Subcutaneous preadipocyte (primary cell): ENCODE data around the gene TPM2. TPM values are rescaled to one million over a fixed set of nuclear protein-coding genes. Genes with fewer than 3 reads are reported as not detected.
A peak's percentile ranks its signal among the peaks of the same experiment; 100 is the strongest.

Source experiments
- small RNA-seq: library from RNA; depleted of rRNA; stranded (forward); fragments of <200 nt; gene quantifications from one replicate; pipeline ENCODE3, GENCODE V24; 2012
- total RNA-seq: library from RNA; depleted of rRNA; stranded (reverse); fragments of >200 nt; gene quantifications from 2 replicates; pipeline ENCODE4 v1.2.3, GENCODE V29; 2012

Gene TPM2
- 338 and 431 TPM in 2 replicates for total RNA-seq

GRCh38 chr9:35689542-35690293 is at the start of gene TPM2:
TSS of gene TPM2 (minus strand) at chr9:35689925. CDS start at chr9:35689817, 108 bp downstream.

DNA sequence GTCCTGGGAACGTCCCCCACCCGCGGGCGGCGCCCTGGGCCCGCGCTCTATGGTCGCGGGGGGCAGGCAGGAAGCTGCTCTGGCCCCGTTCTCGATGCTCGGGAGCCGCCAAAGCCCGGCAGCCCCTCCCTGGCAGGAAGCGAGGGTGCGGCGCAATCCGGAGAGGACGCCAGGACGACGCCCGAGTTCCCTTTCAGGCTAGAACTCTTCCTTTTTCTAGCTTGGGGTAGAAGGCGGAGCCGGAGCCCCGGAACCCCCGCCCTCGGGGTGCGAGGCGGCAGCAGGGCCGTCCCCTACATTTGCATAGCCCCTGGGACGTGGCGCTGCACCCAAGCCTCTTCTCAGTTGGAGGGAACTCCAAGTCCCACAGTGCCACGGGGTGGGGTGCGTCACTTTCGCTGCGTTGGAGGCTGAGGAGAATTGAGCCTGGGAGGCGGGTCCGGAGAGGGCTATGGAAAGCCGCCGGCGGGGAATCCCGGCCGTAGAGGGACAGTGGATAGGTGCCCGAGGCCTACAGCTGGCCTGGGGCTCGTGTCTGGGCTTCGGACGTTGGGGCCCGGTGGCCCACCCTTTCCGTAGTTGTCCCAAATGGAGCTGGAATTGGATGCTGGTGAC is 42.6 kb upstream of the TPM2 start, which contains the start of the genes CREB3 and TLN1:
CREB3 (plus strand) TSS at position 482 of the 615 bp plus-strand sequence; CDS start at position 589, 107 bp downstream.
TLN1 (minus strand) TSS at position 11 of the 615 bp plus-strand sequence. CDS start 6,501 bp downstream, outside the sequence.

GRCh38 chr9:35673132-35674024 is 16.3 kb downstream of the TPM2 start, which contains the start of gene CA9:
TSS of gene CA9 (plus strand) at chr9:35673928. CDS start at chr9:35673960, 32 bp downstream.

GRCh38 chr9:35664531-35665470 is 24.9 kb downstream of the TPM2 start, which contains the start of gene ARHGEF39:
TSS of gene ARHGEF39 (minus strand) at chr9:35665195. CDS start at chr9:35665169, 26 bp downstream.

DNA sequence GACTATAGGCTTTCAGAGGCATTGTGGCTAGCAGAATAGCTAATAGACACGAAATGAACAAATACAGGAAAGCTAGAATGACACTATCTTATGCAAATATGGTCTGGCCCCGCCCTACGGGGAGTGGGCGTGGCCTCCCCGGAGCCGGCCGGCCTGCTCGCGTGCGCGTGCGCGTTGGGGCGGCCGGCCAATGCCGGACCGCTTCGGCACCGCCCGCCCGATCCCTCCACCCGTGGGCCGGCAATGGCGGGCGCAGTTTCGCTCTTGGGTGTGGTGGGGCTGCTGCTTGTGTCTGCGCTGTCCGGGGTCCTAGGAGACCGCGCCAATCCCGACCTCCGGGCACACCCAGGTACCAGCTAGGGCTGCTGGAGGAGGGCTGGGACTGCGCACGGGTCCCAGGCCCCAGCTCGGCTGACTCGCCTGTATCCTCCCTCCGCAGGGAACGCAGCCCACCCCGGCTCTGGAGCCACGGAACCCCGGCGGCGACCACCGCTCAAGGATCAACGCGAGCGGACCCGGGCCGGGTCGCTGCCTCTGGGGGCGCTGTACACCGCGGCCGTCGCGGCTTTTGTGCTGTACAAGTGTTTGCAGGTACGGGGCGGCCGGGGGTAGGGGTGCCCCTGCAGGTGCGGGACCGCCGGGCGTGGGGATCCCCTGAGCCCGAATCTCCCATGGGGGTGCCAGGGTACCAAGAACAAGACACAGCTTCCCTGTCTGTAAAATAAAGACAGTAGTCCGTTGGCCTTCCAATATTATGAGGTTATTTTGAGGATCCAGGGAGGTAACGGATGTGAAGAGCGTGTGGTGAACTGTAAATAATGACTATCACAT is 31.4 kb downstream of the TPM2 start, which contains the start of gene CCDC107:
CCDC107 (plus strand) TSS at position 156 of the 831 bp plus-strand sequence; CDS start at position 244, 88 bp downstream.

GRCh38 chr9:35657546-35658136 is 32.1 kb downstream of the TPM2 start, which contains the start of gene RMRP:
TSS of gene RMRP (minus strand) at chr9:35658019.

DNA sequence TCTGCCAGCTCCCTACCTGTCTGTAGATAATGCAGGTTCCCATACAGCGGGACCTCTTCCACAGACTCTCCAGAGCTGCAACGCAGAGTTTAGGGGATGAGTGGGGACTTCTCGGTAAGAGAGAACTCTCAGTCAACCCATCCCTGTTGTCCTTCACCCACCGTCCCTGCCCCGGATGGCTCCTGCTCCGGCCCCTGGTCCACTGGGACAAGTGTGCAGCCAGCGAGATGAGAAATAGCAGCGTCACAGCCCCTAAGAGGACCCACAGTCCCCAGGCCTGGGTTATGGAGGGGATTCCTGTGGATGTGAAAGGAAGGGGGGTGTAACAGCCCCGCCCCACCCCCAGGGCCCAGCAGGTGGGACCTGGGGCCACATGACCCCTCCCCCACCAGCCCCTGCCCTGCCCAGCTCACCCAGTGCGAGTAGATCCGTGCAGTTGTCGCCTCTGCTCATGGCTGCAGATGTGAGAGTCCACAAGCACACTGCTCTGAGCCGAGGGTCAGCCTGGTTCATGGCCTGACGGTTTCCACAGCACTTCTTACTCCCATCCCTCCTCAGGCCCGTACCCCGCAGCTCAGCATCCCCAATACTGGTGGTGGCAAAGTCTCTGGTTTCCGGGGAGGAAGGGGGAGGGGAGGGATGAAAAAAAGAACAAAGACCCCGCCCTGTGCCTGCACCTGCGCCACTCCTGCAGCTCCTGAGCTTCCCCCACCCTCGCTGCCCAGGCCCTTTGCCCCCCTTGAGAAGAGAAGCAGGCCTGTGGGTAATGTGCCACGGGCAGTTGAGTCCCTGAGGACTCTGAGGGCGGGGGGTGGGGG is 39.2 kb downstream of the TPM2 start, which contains the start of gene SIT1:
SIT1 (minus strand) TSS at position 591 of the 818 bp plus-strand sequence; CDS start at position 513, 78 bp downstream.

Small RNA genes lying within 50 kb of the gene (small RNA-seq; reads per million reads assigned to genes)
- gene MIR6853 (0.57 reads per million, percentile 35 among the genes with 10 or more reads in this experiment), gene RMRP (not detected), gene RN7SL22P (not detected)

Other genes with a start within 250 kb of the TPM2 start
- gene RUSC2, start 199.8 kb downstream of the TPM2 start, total RNA-seq, result 17.3 and 25.8 TPM in 2 replicates
- gene TESK1, start 84.7 kb downstream of the TPM2 start, total RNA-seq, result 10.9 and 11.8 TPM in 2 replicates
- gene CD72, start 71.5 kb downstream of the TPM2 start, total RNA-seq, result 1.6 and 4.4 TPM in 2 replicates
- gene SIT1, start 39.0 kb downstream of the TPM2 start, total RNA-seq, result 1.1 TPM in 1 of 2 replicates, not detected in the other
- gene RMRP, start 31.9 kb downstream of the TPM2 start, total RNA-seq, result 167,582 and 231,316 TPM in 2 replicates
- gene CCDC107, start 31.6 kb downstream of the TPM2 start, total RNA-seq, result 9.6 and 13.6 TPM in 2 replicates
- 1.5 and 5.5 TPM in 2 replicates for gene ARHGEF39, start 24.7 kb downstream of the TPM2 start, total RNA-seq
- gene CA9, start 16.0 kb downstream of the TPM2 start, total RNA-seq, result 0.20 and 1.1 TPM in 2 replicates
- gene TLN1, start 42.3 kb upstream of the TPM2 start, total RNA-seq, result 248 and 253 TPM in 2 replicates
- 36.7 and 39.9 TPM in 2 replicates for gene CREB3, start 42.7 kb upstream of the TPM2 start, total RNA-seq
- gene GBA2, start 59.3 kb upstream of the TPM2 start, total RNA-seq, result 23.1 and 31.1 TPM in 2 replicates
- gene RGP1, start 59.4 kb upstream of the TPM2 start, total RNA-seq, result 9.2 and 14.3 TPM in 2 replicates
- not detected in 2 replicates for gene MSMP, start 64.4 kb upstream of the TPM2 start, total RNA-seq
- 21.3 and 26.5 TPM in 2 replicates for gene NPR2, start 101.7 kb upstream of the TPM2 start, total RNA-seq
- gene SPAG8, start 122.3 kb upstream of the TPM2 start, total RNA-seq, result 0.73 and 2.2 TPM in 2 replicates
- 19.4 and 23.9 TPM in 2 replicates for gene HINT2, start 125.1 kb upstream of the TPM2 start, total RNA-seq
- not detected in 2 replicates for gene FAM221B, start 138.8 kb upstream of the TPM2 start, total RNA-seq
- 1.6 and 2.2 TPM in 2 replicates for gene TMEM8B, start 139.3 kb upstream of the TPM2 start, total RNA-seq
- not detected in 2 replicates for gene OR13J1, start 180.5 kb upstream of the TPM2 start, total RNA-seq
- 1.4 and 1.8 TPM in 2 replicates for gene HRCT1, start 216.3 kb upstream of the TPM2 start, total RNA-seq
- gene SPAAR, start 219.6 kb upstream of the TPM2 start, total RNA-seq, result 0.20 and 0.37 TPM in 2 replicates